Breast epithelium (tissue), 3 donors: ENCODE measurements around the gene FAAP100.

Experiments used
- POLR2A ChIP-seq: fragments of 450-650 bp; IDR thresholded peaks from one replicate; pipeline ENCODE4 v1.6.1; 2016; ENCODE audit warnings: antibody characterized with exemption, mild to moderate bottlenecking, moderate library complexity
- POLR2AphosphoS5 ChIP-seq, 3 donors: sonication (generic); formaldehyde crosslinking; IDR thresholded peaks; one replicate each; pipeline ENCODE4 v1.6.1; 2017; ENCODE audit warnings: antibody characterized with exemption in 3 of 3

DNA sequence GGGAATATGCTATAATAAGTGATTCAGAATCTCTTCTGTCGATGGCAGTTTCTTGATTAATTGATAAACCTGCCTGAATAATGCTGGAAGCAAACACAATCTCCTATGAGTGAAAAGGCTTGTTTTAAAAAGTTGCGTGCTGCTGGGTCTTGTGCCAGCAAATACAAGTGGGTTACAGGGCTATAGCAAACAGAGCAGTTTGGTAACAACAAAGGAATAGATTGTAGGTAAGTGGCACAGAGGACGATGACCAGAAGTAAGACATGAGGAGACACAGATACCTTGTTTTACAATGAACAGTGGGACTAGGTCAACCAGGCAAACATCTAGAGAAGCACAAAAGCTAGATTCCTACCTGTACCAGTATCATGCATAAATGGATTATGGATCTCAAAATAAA, 23.7 kb upstream of the FAAP100 start:
- TF ChIP-seq POLR2AphosphoS5 (IDR thresholded peaks at IDR 0.05) (no peak), POLR2A (no peak)
